Osteoblast (primary cell): ENCODE results near the gene ACAP2. TPM values are rescaled to one million over a fixed set of nuclear protein-coding genes. Genes with fewer than 3 reads are reported as not detected.
A peak's percentile ranks its signal among the peaks of the same experiment; 100 is the strongest.

Experiments used
- DNase-seq: peaks from one replicate; pipeline ENCODE4 v3.0.0; 2011; ENCODE audit warnings: low spot score, mixed read lengths; ENCODE audit not compliant: insufficient read length; ENCODE audit errors: missing footprints
- H2AFZ ChIP-seq: 2 replicates; pipeline ENCODE4 v1.6.0; 2011; ENCODE audit warnings: mild to moderate bottlenecking, low read length
- H3K27ac ChIP-seq: 2 replicates; pipeline ENCODE4 v1.5.1; 2011; ENCODE audit warnings: mild to moderate bottlenecking, low read depth, low read length, moderate library complexity
- H3K27me3 ChIP-seq: 2 replicates; pipeline ENCODE4 v1.6.0; 2012; ENCODE audit warnings: mild to moderate bottlenecking, control low read depth, inconsistent platforms, low read length, moderate library complexity; ENCODE audit not compliant: insufficient read depth
- H3K36me3 ChIP-seq: 2 replicates; pipeline ENCODE4 v1.5.1; 2011; ENCODE audit warnings: mild to moderate bottlenecking, low read length, control low read depth, moderate library complexity; ENCODE audit not compliant: insufficient read depth
- H3K4me1 ChIP-seq: 2 replicates; pipeline ENCODE4 v1.5.1; 2011; ENCODE audit warnings: mild to moderate bottlenecking, low read length, control low read depth, moderate library complexity; ENCODE audit not compliant: insufficient read depth
- H3K4me2 ChIP-seq: 2 replicates; pipeline ENCODE4 v1.6.0; 2011; ENCODE audit warnings: mild to moderate bottlenecking, low read length; ENCODE audit not compliant: insufficient read depth
- H3K4me3 ChIP-seq: fragments of 200-600 bp; sonication (generic); 3 replicates; pipeline ENCODE4 v1.5.1; 2012; ENCODE audit warnings: mild to moderate bottlenecking, low read length, inconsistent platforms; ENCODE audit not compliant: insufficient read depth
- H3K79me2 ChIP-seq: 2 replicates; pipeline ENCODE4 v1.6.0; 2012; ENCODE audit warnings: mild to moderate bottlenecking, low read length, control low read depth, inconsistent platforms; ENCODE audit not compliant: insufficient read depth
- H3K9me3 ChIP-seq: 2 replicates; pipeline ENCODE4 v1.5.1; 2011; ENCODE audit warnings: low read depth, low read length, control low read depth
- H4K20me1 ChIP-seq: 2 replicates; pipeline ENCODE4 v1.6.0; 2012; ENCODE audit warnings: mild to moderate bottlenecking, low read length, control low read depth; ENCODE audit not compliant: insufficient read depth
- CTCF ChIP-seq: IDR thresholded peaks from 2 replicates; pipeline ENCODE4 v1.5.1; 2011; ENCODE audit warnings: mild to moderate bottlenecking, low read depth, low read length, moderate library complexity; ENCODE audit errors: extremely low read depth
- total RNA-seq: library from RNA; depleted of rRNA; stranded (reverse); fragments of >200 nt; gene quantifications from 2 replicates; pipeline ENCODE4 v1.2.3, GENCODE V29; 2012

ACAP2 gene
- total RNA-seq, 1 donor: 121 TPM

GRCh38 chr3:195263193-195263924 lies 179.5 kb downstream of the ACAP2 start:
- no peak for TF ChIP-seq CTCF
- no peaks in the 10 kb centered on the region for H3K9me3 ChIP-seq
- H3K79me2 ChIP-seq: peaks cover 38% of the 10 kb centered on the region
- H3K27me3 ChIP-seq: no peaks in the 10 kb centered on the region
- H3K27ac ChIP-seq: peak overlapping the region; percentile 28
- H3K4me3 ChIP-seq: no peak overlapping the region
- peak; percentile 94 for DNase-seq
- H4K20me1 ChIP-seq: no peaks in the 10 kb centered on the region
- no peak overlapping the region for H3K4me2 ChIP-seq
- H3K4me1 ChIP-seq: peaks cover 13% of the 10 kb centered on the region
- peaks cover 3% of the 10 kb centered on the region for H3K36me3 ChIP-seq
- H2AFZ ChIP-seq: no peak overlapping the region

GRCh38 chr3:195261925-195262324 lies 180.9 kb downstream of the ACAP2 start:
- Histone ChIP-seq H3K27ac (no peak overlapping the region), H3K4me3 (no peak overlapping the region), H3K79me2 (peaks cover 34% of the 10 kb centered on the region), H3K4me2 (no peak overlapping the region), H3K27me3 (no peaks in the 10 kb centered on the region), H3K4me1 (peaks cover 13% of the 10 kb centered on the region), H2AFZ (no peak overlapping the region), H3K9me3 (no peaks in the 10 kb centered on the region), H3K36me3 (no peaks in the 10 kb centered on the region), H4K20me1 (no peaks in the 10 kb centered on the region)
- no peak for DNase-seq
- no peak for TF ChIP-seq CTCF

GRCh38 chr3:195260280-195260905 lies 182.4 kb downstream of the ACAP2 start:
- DNase-seq: peak; percentile 84
- Histone ChIP-seq H4K20me1 (no peaks in the 10 kb centered on the region), H3K79me2 (peaks cover 31% of the 10 kb centered on the region), H3K4me3 (peak overlapping the region; percentile 86), H3K27ac (peak overlapping the region; percentile 44), H3K27me3 (no peaks in the 10 kb centered on the region), H3K9me3 (no peaks in the 10 kb centered on the region), H2AFZ (peak overlapping the region; percentile 88), H3K4me2 (peak overlapping the region; percentile 93), H3K4me1 (peaks cover 13% of the 10 kb centered on the region), H3K36me3 (no peaks in the 10 kb centered on the region)
- TF ChIP-seq CTCF: no peak
